GOT3 (cell line): ENCODE data around the gene LMAN2.
"Not testable (repeated sequence)": the region's sequence is repeated elsewhere in the genome, so short reads cannot be mapped to it uniquely, and the experiment has no call there.

Source experiments
- DNase-seq: peaks from one replicate; lab custom pipeline; 2025; ENCODE audit warnings: mixed read lengths; lab: John Stamatoyannopoulos, UW

Gene LMAN2

GRCh38 chr5:177306674-177307543 is 44.6 kb downstream of the LMAN2 start:
- no peak for DNase-seq

GRCh38 chr5:177306103-177306640 is 45.3 kb downstream of the LMAN2 start:
- DNase-seq, result not testable (repeated sequence)

GRCh38 chr5:177304392-177305119 is 46.9 kb downstream of the LMAN2 start:
- DNase-seq, result no peak

- DNase-seq, result no peak
Observed at GRCh38 chr5:177303925-177304391, 47.5 kb downstream of the LMAN2 start.

DNA sequence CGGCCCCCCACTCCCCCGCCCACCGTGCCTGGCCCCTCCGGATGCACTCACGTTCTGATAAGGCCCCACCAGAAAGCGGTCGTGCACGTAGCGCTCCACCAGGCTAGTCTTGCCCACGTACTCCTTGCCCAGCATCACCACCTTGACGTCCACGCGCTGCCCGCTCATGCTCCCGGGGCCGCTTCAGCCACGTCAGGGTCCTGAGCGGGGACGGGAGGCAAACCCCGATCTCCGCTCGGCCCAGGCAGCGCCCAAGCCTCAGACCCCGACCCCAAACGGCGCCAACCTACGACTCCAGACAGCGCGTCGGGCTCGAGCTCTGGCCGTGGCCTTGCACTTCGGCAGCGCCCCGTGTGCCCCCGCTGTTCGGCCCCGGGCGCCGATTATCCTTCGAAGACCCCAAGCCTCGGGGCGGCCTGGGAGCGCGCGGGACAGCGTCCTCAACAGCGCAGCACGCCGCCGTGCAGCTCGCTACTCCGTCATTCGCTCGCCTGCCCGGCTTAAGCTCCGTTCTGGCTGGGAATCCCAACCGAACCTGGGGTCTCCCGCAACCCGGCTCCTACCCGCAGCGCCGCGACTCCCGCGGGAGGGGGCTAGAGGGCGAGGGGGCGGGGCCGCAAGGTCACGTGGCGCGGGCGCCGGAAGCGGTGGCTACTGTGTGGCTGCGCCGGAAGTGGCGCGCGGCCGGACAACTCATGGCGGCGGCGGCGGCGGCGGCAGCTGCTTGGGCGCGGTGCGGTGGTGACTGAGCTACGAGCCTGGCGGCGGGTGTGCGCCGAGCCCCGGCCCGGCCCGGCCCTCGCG is 48.1 kb downstream of the LMAN2 start, which contains the start of the genes PRELID1 and RAB24:
PRELID1 (plus strand) TSS at position 679 of the 804 bp plus-strand sequence. CDS start 187 bp downstream, outside the sequence.
RAB24 (minus strand) TSS at position 599 of the 804 bp plus-strand sequence; CDS start at position 168, 431 bp downstream.
- peak; percentile 78 for DNase-seq

DNA sequence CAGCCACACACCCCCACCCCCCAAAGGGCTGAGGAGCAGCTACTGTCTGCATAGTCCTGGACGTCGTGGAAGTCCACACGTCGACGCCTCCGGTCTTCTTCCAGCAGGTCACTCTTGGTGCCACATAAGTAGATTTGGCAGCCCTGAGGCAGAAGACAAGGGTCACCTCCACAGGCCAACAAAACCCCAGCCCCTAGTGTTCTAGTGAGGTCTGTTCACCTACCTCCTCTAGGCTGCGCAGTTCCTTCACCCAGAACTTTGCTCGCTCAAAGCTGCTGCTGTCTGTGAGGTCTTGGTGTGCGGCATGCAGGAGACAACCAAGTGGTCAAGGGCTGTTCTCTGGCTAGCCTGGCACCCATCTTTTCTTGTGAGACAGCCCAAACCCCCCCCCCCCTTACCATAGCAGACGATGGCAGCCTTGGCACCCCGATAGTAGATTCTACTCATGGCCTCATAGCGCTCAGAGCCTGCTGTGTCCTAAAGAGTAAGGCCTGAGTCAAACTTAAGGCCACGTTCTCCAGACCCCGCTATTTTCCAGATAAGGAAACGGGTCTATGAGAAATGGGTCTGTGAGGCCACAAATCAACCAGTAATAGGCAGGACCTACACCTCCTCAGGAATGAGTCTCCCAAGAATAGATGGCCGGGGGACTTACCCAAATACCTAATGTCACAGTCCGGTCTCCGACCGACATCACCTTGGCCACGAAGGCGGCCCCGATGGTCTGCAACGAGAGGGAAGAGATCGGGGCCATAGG is 48.9 kb downstream of the LMAN2 start:
- no peak for DNase-seq

GRCh38 chr5:177301503-177302165 is 49.8 kb downstream of the LMAN2 start:
- no peak for DNase-seq

DNA sequence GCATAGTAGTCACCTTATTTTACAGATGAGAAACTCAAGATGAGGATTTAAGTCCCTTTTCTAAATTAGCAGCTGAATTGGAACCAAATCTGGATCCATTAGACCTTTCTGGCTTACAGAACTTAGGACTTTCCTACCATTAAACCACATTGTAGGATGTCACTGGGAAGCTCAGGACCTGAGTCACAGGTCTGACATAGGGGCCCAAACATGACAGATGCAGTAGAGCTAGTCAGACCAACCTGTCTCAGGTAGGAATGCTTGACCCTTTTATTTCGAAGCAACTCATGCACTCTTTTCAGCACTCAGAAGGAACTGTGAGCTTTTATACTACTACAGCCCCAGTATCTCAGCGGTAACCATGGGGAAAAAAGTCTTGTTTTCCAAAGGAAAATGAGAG is 50.5 kb downstream of the LMAN2 start:
- DNase-seq, result no peak

GRCh38 chr5:177300236-177300880 is 51.1 kb downstream of the LMAN2 start:
- DNase-seq, result no peak

GRCh38 chr5:177299697-177300096 is 51.8 kb downstream of the LMAN2 start:
- DNase-seq, result no peak

DNA sequence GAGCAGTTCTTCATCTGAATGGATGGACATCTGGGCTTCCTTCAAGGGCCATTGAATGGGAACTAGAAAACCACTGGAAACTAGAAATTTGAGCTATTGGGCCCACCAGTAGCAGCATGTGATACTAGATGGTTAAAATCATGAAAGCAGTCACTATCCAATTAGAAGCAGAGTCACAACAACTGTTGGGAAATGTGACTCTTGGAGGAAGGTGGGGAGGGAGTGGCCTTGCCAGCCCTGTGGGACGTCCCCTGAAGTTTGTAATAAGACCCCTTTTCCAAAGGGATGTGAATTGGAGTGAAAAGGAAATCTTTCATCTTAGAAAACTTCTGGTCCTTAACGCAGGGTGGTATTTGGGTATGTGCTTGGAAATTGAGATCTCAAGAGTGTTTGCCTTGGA is 53.5 kb downstream of the LMAN2 start:
- no peak for DNase-seq

DNA sequence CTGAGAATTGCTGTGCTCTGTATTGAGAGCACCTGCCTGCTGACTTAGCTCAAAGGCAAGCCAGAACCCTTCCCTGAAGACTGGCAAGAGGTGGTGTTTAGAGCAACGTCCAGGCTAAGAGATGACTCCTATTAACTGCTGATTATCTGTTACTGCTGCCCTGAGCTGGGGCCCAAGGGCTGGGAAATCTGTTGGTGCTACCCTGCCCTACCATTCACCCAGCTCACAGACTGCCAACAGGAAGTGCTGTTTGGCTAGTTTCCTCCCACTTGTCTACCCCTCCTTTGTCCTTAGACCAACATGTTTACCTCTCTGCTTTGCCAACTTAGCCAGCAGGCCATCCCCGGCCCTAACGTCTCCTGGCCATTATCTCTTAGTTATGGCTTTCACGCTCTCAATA is 54.9 kb downstream of the LMAN2 start:
- DNase-seq, result no peak

GRCh38 chr5:177295924-177296323 is 55.5 kb downstream of the LMAN2 start:
- no peak for DNase-seq

DNA sequence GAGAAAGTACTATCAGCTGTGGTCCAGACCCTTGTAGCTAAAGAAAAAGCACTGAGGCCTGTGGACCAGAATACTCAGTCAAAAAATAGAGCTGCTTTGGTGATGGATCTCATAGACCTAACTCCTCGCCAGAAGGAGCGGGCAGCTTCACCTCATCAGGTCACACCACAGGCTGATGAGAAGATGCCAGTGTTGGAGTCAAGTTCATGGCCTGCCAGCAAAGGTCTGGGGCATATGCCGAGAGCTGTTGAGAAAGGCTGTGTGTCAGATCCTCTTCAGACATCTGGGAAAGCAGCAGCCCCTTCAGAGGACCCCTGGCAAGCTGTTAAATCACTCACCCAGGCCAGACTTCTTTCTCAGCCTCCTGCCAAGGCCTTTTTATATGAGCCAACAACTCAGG is 56.8 kb downstream of the LMAN2 start:
- DNase-seq, result no peak

GRCh38 chr5:177293819-177294581 is 57.5 kb downstream of the LMAN2 start:
- no peak for DNase-seq

- no peak for DNase-seq
Observed at GRCh38 chr5:177291735-177292134, 59.7 kb downstream of the LMAN2 start.

DNA sequence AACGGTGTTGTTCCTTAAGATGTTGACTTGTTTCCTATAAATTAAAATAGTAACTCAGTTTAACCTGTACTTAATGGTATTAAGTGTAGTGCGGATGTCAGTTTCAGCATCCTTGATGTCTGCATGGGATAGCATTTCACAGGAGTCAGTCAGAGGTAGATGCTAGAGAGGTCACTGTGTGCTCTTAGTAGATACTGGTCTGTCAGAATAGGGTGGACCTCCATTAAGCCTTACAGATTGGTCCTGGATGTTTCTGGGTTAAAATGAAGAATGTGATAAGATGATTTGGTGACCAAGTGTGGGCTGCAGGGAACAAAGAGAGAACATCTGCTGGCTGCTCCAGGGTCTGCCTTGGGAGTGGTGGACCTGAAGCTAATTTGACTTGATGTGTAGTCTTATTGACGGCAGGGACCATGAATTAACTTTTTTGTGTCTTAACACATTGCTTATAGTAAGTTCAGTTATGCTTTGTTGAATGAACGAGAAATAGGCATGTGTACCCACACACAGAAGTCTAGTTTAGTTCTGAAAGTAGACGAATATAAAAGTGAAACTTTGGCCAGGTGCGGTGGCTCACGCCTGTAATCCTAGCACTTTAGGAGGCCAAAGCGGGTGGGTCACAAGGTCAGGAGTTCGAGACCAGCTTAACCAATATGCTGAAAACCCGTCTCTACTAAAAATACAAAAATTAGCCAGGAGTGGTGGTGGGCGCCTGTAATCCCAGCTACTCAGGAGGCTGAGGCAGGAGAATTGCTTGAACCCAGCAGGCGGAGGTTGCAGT is 60.5 kb downstream of the LMAN2 start:
- no peak for DNase-seq

DNA sequence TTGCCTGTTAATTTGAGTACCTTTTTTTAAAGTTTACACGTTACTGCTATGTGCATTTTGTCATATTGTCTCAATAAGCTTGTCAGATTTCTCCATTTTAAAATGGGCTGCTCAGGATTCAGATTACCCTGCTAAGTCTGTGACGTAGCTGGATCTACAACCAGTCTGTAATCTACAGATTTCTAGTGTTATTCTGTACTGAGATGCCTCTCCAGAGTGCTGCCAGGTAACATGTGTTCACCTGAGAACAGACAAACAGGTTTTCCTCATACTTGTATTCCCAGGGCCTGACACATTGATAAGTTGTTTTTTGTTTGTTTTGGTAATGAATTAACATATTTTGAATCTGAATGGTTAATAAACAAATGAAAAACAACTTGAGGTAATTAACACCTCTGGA is 63.3 kb downstream of the LMAN2 start:
- no peak for DNase-seq
